PFSK-1 (cell line): ENCODE measurements around the gene RBM44.

Experiments used
- FOXP2 ChIP-seq: optimal IDR thresholded peaks from 2 replicates; pipeline ENCODE3; 2011; ENCODE audit warnings: borderline replicate concordance, control low read depth, inconsistent platforms; ENCODE audit not compliant: insufficient read depth; ENCODE audit errors: extremely low read length, extremely low read depth
- POLR2AphosphoS5 ChIP-seq: IDR thresholded peaks from 2 replicates; pipeline ENCODE4 v1.6.1; 2012; ENCODE audit warnings: low read depth, mild to moderate bottlenecking, control low read depth, low read length, moderate library complexity
- REST ChIP-seq, 2 experiments: IDR thresholded peaks; 2 replicates each; pipeline versions ENCODE4 v1.6.1 to v1.8.0; 2011 to 2012; ENCODE audit warnings: low read depth in 2 of 2, low read length in 2 of 2, control low read depth in 1 of 2, inconsistent platforms in 1 of 2, mild to moderate bottlenecking in 1 of 2, moderate library complexity in 1 of 2; ENCODE audit not compliant: insufficient read depth in 1 of 2
- SIN3A ChIP-seq: IDR thresholded peaks from 2 replicates; pipeline ENCODE4 v1.6.1; 2012; ENCODE audit warnings: mild to moderate bottlenecking, low read length, moderate library complexity, borderline replicate concordance; ENCODE audit not compliant: insufficient read depth
- TAF1 ChIP-seq: IDR thresholded peaks from 2 replicates; pipeline ENCODE4 v1.6.1; 2012; ENCODE audit warnings: low read length, control low read depth, borderline replicate concordance; ENCODE audit not compliant: insufficient read depth

The RBM44 gene

DNA sequence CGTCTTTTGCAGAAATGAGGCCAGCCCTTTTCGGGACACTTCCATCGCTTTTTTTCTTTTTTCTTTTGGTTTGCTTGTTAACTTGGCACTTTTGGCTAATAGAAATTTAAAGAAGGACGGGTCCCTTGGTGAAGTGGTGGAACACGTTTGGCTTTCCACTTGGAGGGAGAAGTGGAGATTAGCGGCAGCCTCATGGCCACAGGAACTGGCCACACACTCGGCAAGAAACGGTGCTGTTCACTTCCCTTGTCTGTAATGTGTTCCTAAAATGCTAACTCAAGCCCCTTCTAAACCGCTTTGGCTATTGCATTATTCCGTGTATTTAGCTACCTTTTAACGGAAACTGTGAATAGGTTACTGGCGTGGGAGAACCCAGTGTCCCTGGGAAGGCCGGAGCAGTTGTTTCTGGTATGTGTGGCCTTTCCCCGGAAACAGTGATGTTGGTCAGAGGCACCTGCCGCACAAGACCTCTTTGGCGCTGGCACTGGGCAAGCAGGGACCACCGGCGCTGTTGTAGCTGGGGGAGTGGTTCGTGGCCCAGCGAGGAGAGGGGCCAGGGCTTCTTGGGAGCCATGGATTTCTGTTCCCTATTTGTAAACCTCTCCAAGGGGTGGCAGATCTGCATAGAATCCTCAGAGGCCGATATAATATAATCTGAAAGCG, 61.8 kb downstream of the RBM44 start:
- TF ChIP-seq REST (IDR thresholded peaks at IDR 0.05; ENCODE audit: insufficient read depth in 1 of 2, low read depth in 2 of 2, low read length in 2 of 2) (no peak), SIN3A (no peak), POLR2AphosphoS5 (no peak), FOXP2 (no peak), TAF1 (no peak)

- no peak for TF ChIP-seq REST (IDR thresholded peaks at IDR 0.05; ENCODE audit: insufficient read depth in 1 of 2, low read depth in 2 of 2, low read length in 2 of 2)
- no peak for TF ChIP-seq TAF1
- no peak for TF ChIP-seq SIN3A
- no peak for TF ChIP-seq POLR2AphosphoS5
- TF ChIP-seq FOXP2 = no peak
Measured at GRCh38 chr2:237861875-237862527, 63.4 kb downstream of the RBM44 start.

GRCh38 chr2:237862528-237862895, 63.9 kb downstream of the RBM44 start:
- TF ChIP-seq SIN3A (no peak), FOXP2 (no peak), REST (IDR thresholded peaks at IDR 0.05; ENCODE audit: insufficient read depth in 1 of 2, low read depth in 2 of 2, low read length in 2 of 2) (no peak), TAF1 (no peak), POLR2AphosphoS5 (no peak)

GRCh38 chr2:237863102-237863511, 64.5 kb downstream of the RBM44 start:
- TF ChIP-seq POLR2AphosphoS5 = no peak
- TF ChIP-seq TAF1 = no peak
- no peak for TF ChIP-seq FOXP2

DNA sequence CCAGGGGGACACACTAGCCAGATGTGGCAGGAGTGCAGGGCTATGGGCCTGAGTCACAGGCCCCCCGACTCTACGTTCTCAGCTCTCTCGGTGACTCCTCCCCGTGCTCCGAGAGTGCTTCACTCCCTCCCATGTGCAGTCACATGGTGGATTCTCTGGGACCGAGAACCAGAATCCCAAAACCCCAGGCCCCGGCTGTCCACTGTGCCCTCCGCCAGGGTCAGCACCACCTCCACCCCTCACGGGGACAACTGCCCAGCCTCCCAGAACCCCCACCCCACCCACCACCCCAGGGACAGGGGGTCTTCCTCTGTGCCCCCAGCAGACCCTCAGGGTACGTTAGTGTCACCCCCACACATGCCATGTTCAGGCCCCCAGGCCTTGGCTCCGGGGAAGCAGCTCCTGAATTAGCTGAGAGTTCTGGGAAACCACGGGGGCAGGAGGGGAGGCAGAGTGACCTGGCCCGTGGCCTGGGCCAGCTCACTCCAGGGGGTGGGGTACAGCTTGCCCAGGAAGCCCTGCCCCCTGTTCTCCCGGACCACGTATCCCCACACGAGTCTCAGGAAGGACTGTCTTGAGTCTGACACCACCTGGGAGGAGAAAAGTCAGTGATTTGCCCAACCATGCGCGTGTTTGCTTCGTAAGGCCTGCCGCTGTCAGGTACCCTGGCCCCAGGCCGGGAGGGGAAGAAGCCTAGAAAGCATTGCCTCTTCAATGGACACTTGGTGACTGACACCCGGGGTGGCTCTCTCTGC, 65.3 kb downstream of the RBM44 start:
- TF ChIP-seq FOXP2 (no peak), TAF1 (no peak), POLR2AphosphoS5 (no peak), SIN3A (no peak), REST (IDR thresholded peaks at IDR 0.05; ENCODE audit: insufficient read depth in 1 of 2, low read depth in 2 of 2, low read length in 2 of 2) (no peak)
